GM03348 (cell line): ENCODE data around the gene CDKN1B.

Experiments
- DNase-seq: peaks from one replicate; pipeline ENCODE4 v3.0.0; 2012; ENCODE audit warnings: low spot score

Gene CDKN1B

DNA sequence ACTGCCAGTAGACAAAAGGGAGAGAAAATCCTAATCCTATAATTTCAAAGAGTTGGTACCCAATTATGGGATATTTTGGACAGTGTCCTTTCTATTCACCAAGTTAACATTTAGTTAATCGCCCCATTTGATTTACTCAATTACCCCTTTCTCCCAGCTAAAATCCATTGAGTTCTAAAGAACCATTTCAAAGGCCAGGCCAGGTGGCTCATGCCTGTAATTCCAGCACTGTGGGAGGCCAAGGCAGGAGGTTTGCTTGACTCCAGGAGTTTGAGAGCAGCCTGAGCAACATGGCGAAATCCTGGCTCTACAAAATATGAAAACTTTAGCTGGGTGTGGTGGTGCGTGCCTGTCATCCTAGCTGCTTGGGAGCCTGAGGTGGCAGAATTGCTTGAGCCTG, 15.7 kb upstream of the CDKN1B start:
- no peak for DNase-seq

DNA sequence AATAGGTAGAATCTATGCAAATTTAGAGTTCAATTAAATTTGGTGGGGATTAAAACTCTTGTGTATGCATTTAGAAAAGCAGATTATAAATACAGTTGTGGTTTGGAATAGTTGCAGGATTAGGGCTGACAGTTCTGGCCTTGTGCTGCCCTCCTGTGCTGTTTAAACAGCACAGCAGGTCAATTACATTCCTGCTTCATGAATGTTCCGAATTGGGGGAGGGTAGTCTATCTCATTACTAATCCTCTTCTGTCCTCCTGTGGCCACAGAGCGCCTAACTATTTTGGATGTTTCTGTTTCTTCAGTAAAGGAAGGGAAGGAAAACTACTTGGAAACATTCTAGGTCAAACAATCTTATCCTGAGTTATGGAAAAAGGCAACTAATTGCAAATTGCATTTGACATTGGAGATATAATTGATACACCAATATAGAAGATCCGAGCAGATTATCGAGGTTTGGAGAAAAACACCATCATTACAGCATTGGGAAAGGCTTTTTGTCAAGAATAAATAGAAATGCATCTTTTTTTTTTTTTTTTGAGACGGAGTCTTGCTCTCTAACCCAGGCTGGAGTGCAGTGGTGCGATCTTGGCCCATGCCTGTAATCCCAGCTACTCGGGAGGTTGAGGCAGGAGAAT, 12.5 kb upstream of the CDKN1B start:
- peak; percentile 89 for DNase-seq

DNA sequence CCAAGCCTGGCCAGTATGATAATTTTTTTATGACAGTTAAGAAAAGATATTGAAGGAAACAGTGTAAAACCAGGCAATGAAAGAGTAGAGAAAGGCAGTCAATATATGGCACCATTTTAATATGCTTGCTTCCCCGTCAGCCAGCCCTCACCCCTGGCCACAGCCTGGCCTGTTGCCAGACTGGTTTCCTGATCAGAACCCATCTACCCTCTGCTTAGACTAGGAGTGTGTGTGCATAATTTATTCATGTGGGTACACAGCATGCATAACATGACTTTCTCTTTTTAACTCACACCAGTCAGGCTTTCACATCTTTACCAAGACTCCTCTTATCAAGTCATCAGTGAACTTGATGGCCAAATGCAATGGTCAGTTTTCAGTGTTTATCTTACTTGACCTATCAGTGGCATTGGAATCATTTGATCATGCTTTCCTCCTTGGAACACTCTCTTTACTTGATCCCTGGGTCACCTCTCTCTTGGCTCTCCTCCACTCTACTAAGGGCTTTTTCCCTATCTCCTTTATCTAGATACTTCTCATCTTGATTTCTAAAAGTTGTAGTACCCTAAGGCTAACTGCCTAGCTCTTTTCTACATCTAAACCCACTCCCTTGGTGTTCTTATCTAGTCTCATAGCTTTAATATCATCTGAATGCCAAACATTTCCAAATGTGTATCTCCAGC, 11.2 kb upstream of the CDKN1B start:
- no peak for DNase-seq

DNA sequence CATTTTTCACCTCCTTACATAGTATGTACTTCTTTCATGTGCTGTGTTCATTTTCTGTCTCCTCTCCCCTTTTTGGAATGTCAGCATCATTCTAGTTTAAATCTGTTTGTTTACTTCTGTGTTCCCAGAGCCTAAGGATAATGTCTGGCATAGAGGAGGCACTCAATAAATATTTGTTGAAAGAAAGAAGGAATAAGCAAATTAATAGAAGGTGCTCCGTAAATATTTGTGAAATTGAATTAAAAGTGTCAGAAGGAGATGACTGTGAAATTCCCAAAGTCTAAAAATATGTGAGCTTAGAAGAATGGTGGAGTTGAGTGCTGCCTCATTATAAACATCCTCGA, 3.3 kb upstream of the CDKN1B start:
- no peak for DNase-seq

DNA sequence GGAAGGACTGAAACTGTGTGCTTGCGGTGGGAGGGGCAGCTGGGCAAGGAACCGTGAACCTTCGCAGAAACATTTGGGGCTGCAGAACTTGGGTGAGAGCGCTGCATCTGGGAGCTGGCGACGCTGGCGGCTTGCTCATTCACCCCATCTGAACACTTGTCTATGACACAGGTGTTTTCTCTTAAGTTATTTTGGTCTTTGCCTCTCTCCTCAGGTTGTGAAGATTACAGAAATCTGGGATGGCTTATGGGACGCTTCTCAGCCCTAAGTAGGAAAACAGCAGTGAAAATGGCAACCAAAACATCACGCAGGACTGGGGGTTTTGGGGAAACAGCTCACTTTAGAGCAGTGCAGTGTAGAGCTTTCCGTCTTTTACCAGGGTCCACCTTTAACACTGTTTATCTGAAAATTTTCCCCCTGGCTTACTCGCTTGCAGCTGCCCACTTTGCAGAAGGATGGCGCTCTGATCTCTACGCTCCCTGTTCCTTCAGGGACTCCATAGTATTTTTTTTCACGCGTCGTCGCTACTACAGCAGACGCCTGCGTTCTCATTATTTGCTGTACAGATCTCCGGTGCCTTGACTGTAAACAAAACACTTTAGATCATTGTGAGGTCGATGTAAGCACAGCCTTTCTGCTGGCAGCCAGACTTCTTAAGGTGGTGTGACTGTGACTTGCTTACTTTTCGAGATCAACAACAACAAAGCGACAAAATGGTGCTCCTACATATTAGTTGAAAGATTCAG, 2.7 kb upstream of the CDKN1B start:
- DNase-seq: no peak

DNA sequence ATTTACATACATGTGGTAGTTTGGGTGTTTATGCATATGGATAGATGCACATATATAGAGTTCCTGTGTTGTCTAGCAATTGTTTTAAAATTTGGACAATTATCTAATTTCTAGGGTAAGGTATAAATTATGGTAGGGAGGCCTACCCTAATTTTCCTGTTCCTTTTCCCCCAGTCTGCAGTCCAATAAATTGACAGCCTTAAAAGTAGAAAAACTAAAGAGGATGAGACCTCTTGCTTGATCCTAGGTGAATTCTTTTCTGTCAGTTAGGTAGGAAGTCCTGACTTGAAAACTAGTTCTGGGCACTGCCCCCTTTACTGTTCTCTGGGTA, 2.1 kb upstream of the CDKN1B start:
- DNase-seq: no peak

DNA sequence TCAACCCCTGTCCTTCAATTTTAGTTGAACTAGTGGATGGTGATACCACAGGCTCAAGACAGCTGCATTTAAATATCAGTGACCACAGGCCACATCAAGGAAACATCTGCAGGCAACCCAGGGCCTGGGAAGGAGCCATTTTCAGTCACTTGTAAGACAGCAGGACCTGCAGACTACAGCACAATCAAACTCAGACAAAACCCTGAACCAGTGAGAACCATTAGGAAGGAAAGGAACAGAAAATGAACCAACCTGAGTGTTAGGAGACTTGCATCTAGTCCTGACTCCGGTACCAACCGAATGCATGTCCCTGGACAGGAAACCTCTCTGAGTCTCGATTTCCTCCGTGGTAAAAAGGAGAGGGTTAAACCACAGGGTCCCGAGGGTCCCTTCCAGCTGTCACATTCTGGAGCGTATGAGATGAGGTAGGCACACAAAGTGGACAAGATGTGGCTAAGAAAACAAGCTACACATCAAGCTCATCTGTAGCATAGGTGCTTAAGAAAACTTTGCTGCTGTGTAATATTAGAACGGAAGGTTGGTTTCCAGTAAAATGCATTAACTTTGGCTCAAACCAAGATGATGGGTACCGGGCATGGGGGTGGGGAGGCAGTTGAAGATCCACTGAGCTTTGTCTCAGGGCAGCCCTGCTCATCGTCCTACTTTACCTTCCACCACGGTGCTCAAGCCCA, 1.6 kb upstream of the CDKN1B start:
- DNase-seq: no peak

DNA sequence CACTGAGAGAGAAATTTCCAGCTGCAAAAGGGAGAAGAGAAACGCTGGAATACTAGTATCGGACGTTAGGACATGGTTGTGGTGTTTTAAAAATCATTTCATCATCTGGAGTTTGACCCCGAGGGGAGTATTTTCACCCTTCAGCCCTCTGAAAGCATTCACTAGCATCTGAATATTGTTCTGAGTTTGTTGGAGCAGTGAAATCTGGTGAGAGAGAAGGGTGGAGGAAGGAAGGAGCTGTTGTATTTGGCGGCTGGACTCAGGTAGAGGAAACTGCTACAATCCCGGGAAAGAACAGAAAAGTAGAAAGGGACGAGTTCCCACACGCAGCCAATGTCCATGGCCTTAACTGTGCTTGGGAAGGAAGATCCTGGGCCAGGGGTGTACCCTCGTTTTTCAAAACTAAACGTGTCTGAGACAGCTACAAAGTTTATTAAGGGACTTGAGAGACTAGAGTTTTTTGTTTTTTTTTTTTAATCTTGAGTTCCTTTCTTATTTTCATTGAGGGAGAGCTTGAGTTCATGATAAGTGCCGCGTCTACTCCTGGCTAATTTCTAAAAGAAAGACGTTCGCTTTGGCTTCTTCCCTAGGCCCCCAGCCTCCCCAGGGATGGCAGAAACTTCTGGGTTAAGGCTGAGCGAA, 896 bp upstream of the CDKN1B start:
- no peak for DNase-seq

DNA sequence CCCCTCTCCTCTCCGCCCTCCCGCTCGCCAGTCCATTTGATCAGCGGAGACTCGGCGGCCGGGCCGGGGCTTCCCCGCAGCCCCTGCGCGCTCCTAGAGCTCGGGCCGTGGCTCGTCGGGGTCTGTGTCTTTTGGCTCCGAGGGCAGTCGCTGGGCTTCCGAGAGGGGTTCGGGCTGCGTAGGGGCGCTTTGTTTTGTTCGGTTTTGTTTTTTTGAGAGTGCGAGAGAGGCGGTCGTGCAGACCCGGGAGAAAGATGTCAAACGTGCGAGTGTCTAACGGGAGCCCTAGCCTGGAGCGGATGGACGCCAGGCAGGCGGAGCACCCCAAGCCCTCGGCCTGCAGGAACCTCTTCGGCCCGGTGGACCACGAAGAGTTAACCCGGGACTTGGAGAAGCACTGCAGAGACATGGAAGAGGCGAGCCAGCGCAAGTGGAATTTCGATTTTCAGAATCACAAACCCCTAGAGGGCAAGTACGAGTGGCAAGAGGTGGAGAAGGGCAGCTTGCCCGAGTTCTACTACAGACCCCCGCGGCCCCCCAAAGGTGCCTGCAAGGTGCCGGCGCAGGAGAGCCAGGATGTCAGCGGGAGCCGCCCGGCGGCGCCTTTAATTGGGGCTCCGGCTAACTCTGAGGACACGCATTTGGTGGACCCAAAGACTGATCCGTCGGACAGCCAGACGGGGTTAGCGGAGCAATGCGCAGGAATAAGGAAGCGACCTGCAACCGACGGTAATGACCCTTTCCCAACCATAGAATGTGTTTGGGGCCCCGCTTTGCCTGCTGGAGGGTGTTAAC, 615 bp downstream of the CDKN1B start:
- DNase-seq: no peak

DNA sequence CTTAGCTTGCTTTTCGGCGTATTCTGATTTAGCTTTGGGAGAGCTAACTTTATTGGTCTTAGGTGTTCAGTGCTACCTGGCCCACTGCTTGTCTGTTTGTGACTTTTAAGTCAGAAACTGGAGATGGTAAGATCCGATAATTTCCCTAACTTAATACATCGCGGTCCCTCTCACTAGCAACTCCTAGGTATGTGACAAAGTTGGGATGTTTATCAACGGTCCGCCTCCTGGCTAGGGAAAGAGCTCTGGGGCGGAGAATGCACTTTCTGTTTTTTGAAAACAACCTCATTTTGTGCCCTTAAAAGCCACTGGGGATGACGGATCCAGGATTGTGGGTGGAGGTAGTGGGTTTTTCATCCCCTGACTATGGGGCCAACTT, 1.2 kb downstream of the CDKN1B start:
- DNase-seq: no peak

DNA sequence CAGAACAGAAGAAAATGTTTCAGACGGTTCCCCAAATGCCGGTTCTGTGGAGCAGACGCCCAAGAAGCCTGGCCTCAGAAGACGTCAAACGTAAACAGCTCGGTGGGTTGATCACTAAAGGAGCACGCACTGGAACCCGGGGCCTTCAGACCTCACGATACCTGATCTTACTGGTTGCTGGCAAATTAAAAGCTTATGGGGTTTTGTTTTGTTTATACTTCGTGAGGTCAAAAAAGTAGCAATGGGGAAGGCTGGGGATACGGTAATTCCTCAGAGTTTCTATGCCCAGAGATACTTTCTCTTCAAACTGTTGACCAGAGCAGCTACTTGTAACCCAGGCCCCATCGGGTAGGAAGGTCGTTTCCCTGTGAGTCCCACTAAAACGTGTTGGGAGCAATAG, 1.7 kb downstream of the CDKN1B start:
- DNase-seq: no peak

DNA sequence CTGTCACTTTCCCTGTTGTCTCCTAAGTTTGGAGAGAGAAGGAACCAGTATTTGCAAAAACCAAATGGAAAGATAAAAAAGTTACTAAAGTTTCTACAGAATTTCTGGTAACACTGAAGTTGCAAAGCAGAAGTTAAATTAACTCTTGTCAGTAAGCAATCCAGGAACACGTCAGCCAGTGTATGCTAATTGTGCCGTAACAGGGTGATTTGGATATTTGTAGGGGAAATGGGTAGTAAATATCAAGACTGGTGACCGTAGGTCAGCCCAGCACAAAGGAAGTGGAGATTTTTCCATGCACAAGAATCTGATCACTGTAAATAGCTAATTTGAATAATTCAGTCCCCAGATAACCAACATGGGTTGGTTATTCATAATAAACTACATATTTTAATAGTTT, 2.3 kb downstream of the CDKN1B start:
- no peak for DNase-seq

DNA sequence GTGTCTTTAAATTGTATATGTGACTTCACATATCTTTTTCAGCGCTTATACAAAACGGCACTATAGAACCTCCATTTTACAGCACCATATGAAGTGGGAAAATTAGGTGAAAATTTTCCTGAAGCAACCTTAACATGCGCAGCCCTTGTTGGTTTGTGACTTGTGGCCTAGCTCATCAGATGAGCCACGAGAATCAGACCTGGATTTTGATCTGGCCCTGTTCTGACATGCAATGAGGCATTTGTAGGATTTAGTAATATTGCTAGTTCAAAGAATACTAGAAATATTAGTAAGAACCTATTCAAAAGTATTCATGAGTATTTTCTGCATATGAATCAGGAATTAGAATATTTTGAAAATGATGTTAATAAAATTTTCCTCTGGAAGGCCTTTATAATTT, 2.9 kb downstream of the CDKN1B start:
- no peak for DNase-seq

DNA sequence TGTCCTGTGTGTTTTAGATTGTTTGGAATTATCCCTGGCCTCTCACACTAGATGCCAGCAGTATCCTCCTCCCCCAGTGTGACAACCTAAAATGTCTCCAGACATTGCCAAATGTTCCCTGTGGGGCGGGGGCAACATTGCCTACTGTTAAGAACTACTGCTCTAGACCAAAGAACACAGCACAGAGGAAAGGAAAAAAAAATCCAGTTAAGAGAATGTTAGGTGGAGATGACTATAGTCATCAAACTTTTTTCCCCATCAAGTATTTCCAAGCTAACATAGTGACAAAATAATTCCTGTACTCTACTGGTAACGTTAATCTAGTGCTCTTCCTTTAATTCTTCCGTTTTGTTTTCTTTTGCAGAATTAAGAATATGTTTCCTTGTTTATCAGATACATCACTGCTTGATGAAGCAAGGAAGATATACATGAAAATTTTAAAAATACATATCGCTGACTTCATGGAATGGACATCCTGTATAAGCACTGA, 3.5 kb downstream of the CDKN1B start:
- DNase-seq: no peak

DNA sequence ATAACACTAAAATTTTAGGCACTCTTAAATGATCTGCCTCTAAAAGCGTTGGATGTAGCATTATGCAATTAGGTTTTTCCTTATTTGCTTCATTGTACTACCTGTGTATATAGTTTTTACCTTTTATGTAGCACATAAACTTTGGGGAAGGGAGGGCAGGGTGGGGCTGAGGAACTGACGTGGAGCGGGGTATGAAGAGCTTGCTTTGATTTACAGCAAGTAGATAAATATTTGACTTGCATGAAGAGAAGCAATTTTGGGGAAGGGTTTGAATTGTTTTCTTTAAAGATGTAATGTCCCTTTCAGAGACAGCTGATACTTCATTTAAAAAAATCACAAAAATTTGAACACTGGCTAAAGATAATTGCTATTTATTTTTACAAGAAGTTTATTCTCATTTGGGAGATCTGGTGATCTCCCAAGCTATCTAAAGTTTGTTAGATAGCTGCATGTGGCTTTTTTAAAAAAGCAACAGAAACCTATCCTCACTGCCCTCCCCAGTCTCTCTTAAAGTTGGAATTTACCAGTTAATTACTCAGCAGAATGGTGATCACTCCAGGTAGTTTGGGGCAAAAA, 4.1 kb downstream of the CDKN1B start:
- DNase-seq: no peak

DNA sequence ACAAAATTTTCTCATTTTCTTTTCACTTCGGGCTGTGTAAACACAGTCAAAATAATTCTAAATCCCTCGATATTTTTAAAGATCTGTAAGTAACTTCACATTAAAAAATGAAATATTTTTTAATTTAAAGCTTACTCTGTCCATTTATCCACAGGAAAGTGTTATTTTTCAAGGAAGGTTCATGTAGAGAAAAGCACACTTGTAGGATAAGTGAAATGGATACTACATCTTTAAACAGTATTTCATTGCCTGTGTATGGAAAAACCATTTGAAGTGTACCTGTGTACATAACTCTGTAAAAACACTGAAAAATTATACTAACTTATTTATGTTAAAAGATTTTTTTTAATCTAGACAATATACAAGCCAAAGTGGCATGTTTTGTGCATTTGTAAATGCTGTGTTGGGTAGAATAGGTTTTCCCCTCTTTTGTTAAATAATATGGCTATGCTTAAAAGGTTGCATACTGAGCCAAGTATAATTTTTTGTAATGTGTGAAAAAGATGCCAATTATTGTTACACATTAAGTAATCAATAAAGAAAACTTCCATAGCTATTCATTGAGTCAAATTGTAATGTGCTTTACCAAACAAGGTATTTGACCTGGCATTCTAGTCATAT, 4.8 kb downstream of the CDKN1B start:
- no peak for DNase-seq

DNA sequence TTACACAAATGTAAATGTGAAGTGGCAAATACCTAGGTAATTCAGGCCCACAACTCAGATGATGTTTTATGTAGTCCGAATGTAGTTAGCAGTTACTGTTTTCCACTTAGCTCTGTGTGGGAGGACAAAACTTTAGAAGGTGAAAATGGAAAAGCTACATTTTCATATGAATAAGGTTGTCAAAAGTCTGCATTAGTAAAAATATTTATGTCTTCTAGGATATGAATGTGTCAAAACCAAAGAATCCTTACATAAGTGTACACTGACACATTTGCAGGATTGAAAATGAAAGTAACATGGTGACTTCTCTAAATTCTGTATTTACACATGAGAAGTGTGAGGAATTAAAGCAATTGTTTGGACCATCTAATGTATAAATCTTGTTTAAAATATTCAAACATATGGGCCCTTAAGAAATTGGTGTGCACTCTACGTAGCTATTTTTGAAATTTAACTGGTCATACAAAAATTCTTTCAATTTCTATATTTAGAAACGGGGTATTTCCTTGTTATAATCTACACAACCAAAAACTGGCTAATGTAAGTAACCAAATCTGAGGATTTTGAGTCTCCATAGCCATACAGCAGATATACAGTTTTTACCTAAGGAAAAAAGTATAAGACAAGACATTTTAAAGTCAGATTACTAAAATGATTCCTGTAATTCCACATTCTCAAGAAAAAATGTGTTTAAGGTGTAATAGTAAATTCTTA, 5.4 kb downstream of the CDKN1B start:
- no peak for DNase-seq

DNA sequence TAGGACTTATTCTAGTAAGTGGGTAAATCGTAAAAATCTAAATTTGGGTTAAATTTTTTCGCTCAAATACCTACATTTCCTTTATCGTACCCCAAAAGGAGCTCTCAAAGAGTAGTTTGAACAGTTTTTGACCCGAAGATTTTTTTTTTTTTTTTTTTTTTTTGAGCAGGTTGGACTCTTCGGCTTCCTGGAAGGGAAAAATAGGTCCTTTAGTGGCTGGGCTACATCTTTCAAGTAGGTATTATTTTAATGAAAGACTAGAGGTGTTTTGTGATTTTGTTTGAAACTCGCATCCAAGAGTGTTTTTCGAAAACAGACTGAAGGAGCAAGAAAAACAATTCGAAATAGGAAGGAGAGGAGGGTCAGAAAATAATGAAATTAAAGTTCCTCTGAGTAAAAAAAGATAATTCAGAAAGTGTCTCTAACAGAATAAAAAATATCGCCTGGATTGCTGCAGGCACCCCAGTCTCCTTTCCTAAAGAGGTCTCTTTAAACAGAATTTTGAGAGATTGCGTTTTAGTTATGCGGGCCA, 6.0 kb downstream of the CDKN1B start:
- no peak for DNase-seq

DNA sequence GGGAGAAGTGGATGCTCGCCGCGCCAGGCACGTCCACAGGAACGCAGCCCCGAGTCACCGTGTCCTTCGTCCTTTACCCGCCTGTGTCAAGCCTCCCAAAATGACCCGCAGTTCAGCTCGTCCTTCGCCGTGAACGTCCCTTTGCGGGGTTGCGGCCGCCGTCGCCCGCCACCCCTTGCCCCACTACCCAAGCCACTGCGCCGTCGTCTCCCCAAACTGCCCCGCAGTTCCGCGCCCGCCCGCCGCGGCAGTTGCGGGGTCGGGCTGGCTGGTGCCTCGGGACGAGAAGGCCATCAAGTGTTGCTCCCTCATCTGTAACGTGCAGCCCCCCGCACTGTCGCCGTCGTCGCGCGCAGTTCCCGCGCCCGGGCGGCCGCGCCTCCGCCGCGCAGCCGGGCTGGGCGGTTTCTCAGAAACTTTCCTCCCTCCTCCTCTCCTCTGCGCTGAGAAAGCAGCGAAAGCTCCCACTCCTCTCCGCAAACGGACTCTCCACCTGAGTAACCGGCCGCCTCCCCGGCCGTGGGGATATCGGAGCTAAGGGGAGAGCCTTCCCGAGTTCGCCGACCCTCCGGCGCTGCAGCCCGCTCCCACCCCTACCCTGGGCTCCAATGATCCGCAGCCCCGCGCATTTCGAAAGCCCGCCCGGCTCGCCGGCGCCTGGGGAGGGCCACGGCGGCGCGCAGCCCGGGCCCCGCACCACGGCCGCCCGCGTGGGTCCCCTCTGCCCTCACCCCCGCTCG, 6.7 kb downstream of the CDKN1B start:
- DNase-seq: peak; percentile 61
